HepG2 (cell line): ENCODE measurements around the gene GPC6. TPM values are rescaled to one million over a fixed set of nuclear protein-coding genes. Genes with fewer than 3 reads are reported as not detected.

Experiments
- ATAC-seq: fragments of 200-7000 bp; cut with Tn5 transposase; 3 replicates; pipeline ENCODE4 v1.9.1; 2020; ENCODE audit warnings: mild to moderate bottlenecking, moderate library complexity
- BruUV-seq: library from RNA; stranded (reverse); fragments of 400-500 nt; replicated peaks from 2 replicates; lab custom pipeline; 2021; lab: Mats Ljungman, UMichigan
- CTCF ChIA-PET: fragments of 300-600 bp; formaldehyde crosslinking; extraction: SDS; loops from one replicate; lab custom pipeline; 2021; ENCODE audit warnings: low total read pairs, inconsistent platforms, low intra/inter-chr PET ratio; lab: Yijun Ruan, JAX
- POLR2A ChIA-PET: fragments of 350-600 bp; sonication (Branson Sonifier 250); formaldehyde crosslinking; loops from one replicate; lab custom pipeline; 2020; ENCODE audit warnings: antibody characterized with exemption, inconsistent platforms; lab: Yijun Ruan, JAX
- DNase-seq: peaks from one replicate; pipeline ENCODE4 v3.0.0-alpha.2; 2015; ENCODE audit warnings: low spot score
- FAIRE-seq: peaks from 3 replicates; lab custom pipeline; 2011; peaks lifted over from hg19 to GRCh38; lab: Jason Lieb, UNC
- H2AFZ ChIP-seq: one replicate; pipeline ENCODE4 v1.6.1; 2011; ENCODE audit warnings: low read length, inconsistent platforms
- H3K27ac ChIP-seq: fragments of 300-600 bp; 3 replicates; pipeline ENCODE4 v1.8.0; 2011; ENCODE audit warnings: mixed run types, mild to moderate bottlenecking, mixed read lengths, low read length, inconsistent platforms; ENCODE audit not compliant: insufficient read depth; ENCODE audit errors: extremely low read length
- H3K27me3 ChIP-seq, 2 experiments: fragments of 200-600 bp in 1 of 2; 2 replicates in 1 of 2; 3 replicates in 1 of 2; pipeline versions ENCODE4 v1.6.0 to v1.8.0; 2011; ENCODE audit warnings: low read length in 2 of 2, mild to moderate bottlenecking in 2 of 2, moderate library complexity in 2 of 2, inconsistent platforms in 1 of 2; ENCODE audit not compliant: insufficient read depth in 2 of 2, control insufficient read depth in 1 of 2
- H3K36me3 ChIP-seq, 2 experiments: fragments of 200-600 bp in 1 of 2; replicated peaks in 1 of 2; 2 replicates in 1 of 2; 3 replicates in 1 of 2; pipeline versions ENCODE4 v1.5.1 to v1.8.0; 2011; ENCODE audit warnings: low read length in 2 of 2, inconsistent platforms in 1 of 2; ENCODE audit not compliant: insufficient read depth in 2 of 2, control insufficient read depth in 1 of 2
- H3K4me1 ChIP-seq: 2 replicates; pipeline ENCODE4 v1.5.1; 2012; ENCODE audit warnings: low read length, inconsistent platforms; ENCODE audit not compliant: insufficient read depth
- H3K4me2 ChIP-seq: 2 replicates; pipeline ENCODE4 v1.6.0; 2011; ENCODE audit warnings: low read depth, low read length, inconsistent platforms
- H3K4me3 ChIP-seq, 3 experiments: fragments of 200-600 bp in 1 of 3; sonication (generic), shearing (Covaris generic) in 1 of 3; replicated peaks in 1 of 3; 2 replicates each; pipeline ENCODE4 v1.5.1; 2011 to 2016; ENCODE audit warnings: low read length in 3 of 3, inconsistent platforms in 2 of 3, low read depth in 2 of 3, mild to moderate bottlenecking in 2 of 3, control low read depth in 1 of 3, mixed read lengths in 1 of 3; ENCODE audit not compliant: insufficient read depth in 1 of 3
- H3K79me2 ChIP-seq: one replicate; pipeline ENCODE4 v1.6.1; 2011; ENCODE audit warnings: low read length, inconsistent platforms; ENCODE audit not compliant: insufficient read depth
- H3K9ac ChIP-seq: 2 replicates; pipeline ENCODE4 v1.6.0; 2011; ENCODE audit warnings: mild to moderate bottlenecking, low read depth, low read length, inconsistent platforms; ENCODE audit not compliant: insufficient read depth
- H3K9me3 ChIP-seq: 2 replicates; pipeline ENCODE4 v1.5.1; 2012; ENCODE audit warnings: mild to moderate bottlenecking, low read length
- H4K20me1 ChIP-seq: 2 replicates; pipeline ENCODE4 v1.6.0; 2011; ENCODE audit warnings: inconsistent platforms, mild to moderate bottlenecking, low read length, moderate library complexity; ENCODE audit not compliant: insufficient read depth
- ETV5 ChIP-seq: IDR thresholded peaks from 2 replicates; pipeline ENCODE4 v1.6.1; 2018; ENCODE audit warnings: missing biosample characterization, missing genetic modification reagents, inconsistent platforms, borderline replicate concordance
- JUN ChIP-seq: sonication (generic); formaldehyde crosslinking; IDR thresholded peaks from 2 replicates; pipeline ENCODE4 v1.4.0; 2020; ENCODE audit warnings: mild to moderate bottlenecking, missing genetic modification reagents
- MXD4 ChIP-seq: IDR thresholded peaks from 2 replicates; pipeline ENCODE4 v1.6.1; 2016; ENCODE audit warnings: mild to moderate bottlenecking, missing biosample characterization, missing genetic modification reagents
- PHF5A ChIP-seq: IDR thresholded peaks from one replicate; pipeline ENCODE4 v1.6.1; 2018; ENCODE audit warnings: low read depth, missing genetic modification reagents; ENCODE audit not compliant: unreplicated experiment
- SUZ12 ChIP-seq: fragments of 150-350 bp; IDR thresholded peaks from 2 replicates; pipeline ENCODE4 v1.6.1; 2014; ENCODE audit warnings: low read depth, low read length
- TOPORS ChIP-seq: sonication (generic); formaldehyde crosslinking; IDR thresholded peaks from 2 replicates; pipeline ENCODE4 v1.8.0; 2023; ENCODE audit warnings: mild to moderate bottlenecking, missing genetic modification reagents
- ZEB1 ChIP-seq: IDR thresholded peaks from 2 replicates; pipeline ENCODE4 v1.6.1; 2012; ENCODE audit warnings: mild to moderate bottlenecking, low read depth, inconsistent platforms; ENCODE audit not compliant: insufficient replicate concordance
- ZNF30 ChIP-seq: sonication (generic); formaldehyde crosslinking; IDR thresholded peaks from 2 replicates; pipeline ENCODE4 v1.5.0; 2020; ENCODE audit warnings: mild to moderate bottlenecking, missing genetic modification reagents
- ZNF775 ChIP-seq: sonication (generic); formaldehyde crosslinking; IDR thresholded peaks from 2 replicates; pipeline ENCODE4 v1.4.0; 2020; ENCODE audit warnings: missing genetic modification reagents, mild to moderate bottlenecking, moderate library complexity, borderline replicate concordance
- ZNF883 ChIP-seq: sonication (generic); formaldehyde crosslinking; IDR thresholded peaks from 2 replicates; pipeline ENCODE4 v1.5.1; 2020; ENCODE audit warnings: mild to moderate bottlenecking, missing genetic modification reagents; ENCODE audit errors: not compliant biosample characterization
- ZSCAN9 ChIP-seq: IDR thresholded peaks from 2 replicates; pipeline ENCODE4 v1.6.1; 2016; ENCODE audit warnings: borderline replicate concordance
- WGBS: methylation state at CpG from one replicate; pipeline ENCODE4 v1.1.6; 2017; ENCODE audit warnings: low lambda C conversion rate; 5-methylcytosine and 5-hydroxymethylcytosine counted together
- in situ Hi-C: cut with HindIII; loops from 2 replicates; pipeline ENCODE4 v1.10.0; 2017; ENCODE audit warnings: low pct_unique_long_range_greater_than_20kb; ENCODE audit not compliant: extremely low pct_ligation_motif_present
- intact Hi-C: fragments of 100-400 bp; cut with micrococcal nuclease; formaldehyde crosslinking; loops from one replicate; pipeline ENCODE4 v1.10.0; 2022; ENCODE audit not compliant: unreplicated experiment
- polyA plus RNA-seq, 8 experiments: library from polyadenylated mRNA; depleted of rRNA in 3 of 8; stranded (reverse) in 7 of 8; unstranded in 1 of 8; fragments of >200 nt; fragmentation: Illumina TruSeq in 4 of 8; extraction: Trizol in 4 of 8; gene quantifications; 2 replicates each; pipeline versions ENCODE4 v1.2.1 to v1.2.3, GENCODE V29; 2011 to 2016; ENCODE audit warnings: low read depth in 4 of 8, missing spikeins in 1 of 8, mixed read lengths in 1 of 8; ENCODE audit not compliant: insufficient read depth in 1 of 8
- total RNA-seq, 5 experiments: library from RNA; depleted of rRNA; stranded (reverse); fragments of >200 nt; fragmentation: Illumina TruSeq; extraction: Trizol; gene quantifications; 2 replicates each; pipeline ENCODE4 v1.2.3, GENCODE V29; 2016; ENCODE audit warnings: low read depth in 1 of 5
- TF ChIP-seq, protein P1 (sequence below): sonication (generic); formaldehyde crosslinking; conservative IDR thresholded peaks from 2 replicates; pipeline ENCODE4 v1.4.0; 2020; ENCODE audit warnings: missing genetic modification reagents
- TF ChIP-seq, protein P2 (sequence below): sonication (generic); formaldehyde crosslinking; IDR thresholded peaks from 2 replicates; pipeline ENCODE4 v1.8.1; 2023; ENCODE audit warnings: mild to moderate bottlenecking, moderate library complexity, missing genetic modification reagents
- TF ChIP-seq, protein P3 (sequence below), 2 experiments: sonication (generic) in 1 of 2; formaldehyde crosslinking in 1 of 2; IDR thresholded peaks; 2 replicates each; pipeline versions ENCODE4 v1.6.1 to v1.9.0; 2014 to 2022; ENCODE audit warnings: antibody characterized with exemption in 1 of 2, borderline replicate concordance in 1 of 2, inconsistent platforms in 1 of 2, low read depth in 1 of 2, missing genetic modification reagents in 1 of 2
- TF ChIP-seq, protein P4 (sequence below): sonication (generic); formaldehyde crosslinking; IDR thresholded peaks from 2 replicates; pipeline ENCODE4 v1.8.1; 2023; ENCODE audit warnings: mild to moderate bottlenecking, missing genetic modification reagents

GPC6 gene
- total and polyA plus RNA-seq, 2 of the 13 experiments (the other 11 are each of a cell fraction or from before 2014, with no cell fraction given), result 24.5 to 33.9 TPM

DNA sequence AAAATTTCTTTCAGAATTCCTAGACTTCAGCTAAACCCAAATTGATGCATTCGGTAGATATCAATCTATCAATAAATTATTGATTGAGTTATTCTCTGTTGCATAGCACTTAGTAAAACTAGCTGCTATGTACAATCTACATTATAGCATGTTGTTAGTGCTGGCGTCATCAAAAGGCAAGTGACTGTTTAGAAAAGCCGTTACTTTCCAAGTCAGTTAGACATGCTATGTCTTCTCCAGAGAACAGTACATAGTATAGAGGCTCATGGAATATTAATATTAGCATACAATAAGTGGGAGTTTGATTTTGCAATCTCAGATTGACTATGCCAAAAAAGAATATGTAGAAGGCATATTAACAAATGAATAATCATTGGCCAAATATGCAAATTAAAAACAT lies 1087.3 kb downstream of the GPC6 start (continued):
- TF ChIP-seq, protein P1, sequence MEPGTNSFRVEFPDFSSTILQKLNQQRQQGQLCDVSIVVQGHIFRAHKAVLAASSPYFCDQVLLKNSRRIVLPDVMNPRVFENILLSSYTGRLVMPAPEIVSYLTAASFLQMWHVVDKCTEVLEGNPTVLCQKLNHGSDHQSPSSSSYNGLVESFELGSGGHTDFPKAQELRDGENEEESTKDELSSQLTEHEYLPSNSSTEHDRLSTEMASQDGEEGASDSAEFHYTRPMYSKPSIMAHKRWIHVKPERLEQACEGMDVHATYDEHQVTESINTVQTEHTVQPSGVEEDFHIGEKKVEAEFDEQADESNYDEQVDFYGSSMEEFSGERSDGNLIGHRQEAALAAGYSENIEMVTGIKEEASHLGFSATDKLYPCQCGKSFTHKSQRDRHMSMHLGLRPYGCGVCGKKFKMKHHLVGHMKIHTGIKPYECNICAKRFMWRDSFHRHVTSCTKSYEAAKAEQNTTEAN (CRISPR knock-in tag), result no peak
- TF ChIP-seq SUZ12 (no peak), PHF5A (CRISPR knock-in tag) (no peak), ZNF883 (no peak)

DNA sequence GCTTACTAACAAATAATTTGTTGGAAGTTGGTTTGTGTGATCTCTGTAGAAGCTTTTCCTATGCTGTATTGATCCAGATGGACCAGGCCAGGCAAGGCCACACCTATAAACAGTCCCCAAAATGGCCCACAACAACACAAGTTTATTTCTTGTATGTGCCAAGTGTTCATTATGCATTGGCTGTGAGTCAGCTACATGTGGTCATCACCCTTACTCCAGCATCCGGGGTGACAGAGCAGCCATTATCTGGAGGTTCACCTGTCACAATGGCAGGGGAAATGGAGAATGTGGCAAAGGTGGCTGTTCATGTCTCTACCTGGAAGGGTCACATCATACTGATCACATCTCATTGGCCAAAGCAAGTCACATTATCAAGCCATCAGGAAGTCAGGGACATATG lies 1088.6 kb downstream of the GPC6 start:
- Histone ChIP-seq H4K20me1 (no peaks in the 10 kb centered on the region), H3K36me3 (no peaks in the 10 kb centered on the region), H3K27me3 (no peaks in the 10 kb centered on the region), H3K4me2 (no peak overlapping the region), H3K79me2 (no peaks in the 10 kb centered on the region), H3K4me3 (no peak overlapping the region), H2AFZ (no peak overlapping the region), H3K9ac (no peak overlapping the region), H3K4me1 (no peaks in the 10 kb centered on the region), H3K9me3 (no peaks in the 10 kb centered on the region), H3K27ac (no peak overlapping the region)
- no peak for DNase-seq
- no peak for ATAC-seq
- intact Hi-C loops (no loop called here), in situ Hi-C loops (no loop called here)
- CTCF ChIA-PET, result no interaction called here
- WGBS, result no CpG with 5 or more reads among the region's 1 CpG
- FAIRE-seq, result no peak
- BruUV-seq, result no TSS peak
- POLR2A ChIA-PET, result interaction anchor here (1.1 kb wide), 1 partner anchor 23 kb away, joined by 4 read pairs; no protein-coding TSS in a partner anchor
- TF ChIP-seq, protein P2, sequence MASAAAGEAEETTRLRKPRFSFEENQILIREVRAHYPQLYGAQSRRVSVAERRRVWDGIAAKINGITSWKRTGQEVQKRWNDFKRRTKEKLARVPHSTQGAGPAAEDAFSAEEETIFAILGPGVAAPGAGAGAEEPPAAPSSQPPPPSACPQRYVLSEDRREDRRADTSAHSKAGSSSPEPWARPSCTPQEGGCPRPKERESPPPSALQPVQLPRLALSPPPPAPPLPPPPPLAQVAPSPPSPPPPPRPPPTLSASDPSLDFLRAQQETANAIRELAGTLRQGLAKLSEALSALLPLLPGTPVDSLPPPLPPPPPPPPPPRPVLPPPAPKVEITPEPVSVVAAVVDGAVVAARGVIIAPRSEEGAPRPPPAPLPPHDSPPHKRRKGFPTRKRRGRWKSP (CRISPR knock-in tag), result no peak
- TF ChIP-seq, protein P3, sequence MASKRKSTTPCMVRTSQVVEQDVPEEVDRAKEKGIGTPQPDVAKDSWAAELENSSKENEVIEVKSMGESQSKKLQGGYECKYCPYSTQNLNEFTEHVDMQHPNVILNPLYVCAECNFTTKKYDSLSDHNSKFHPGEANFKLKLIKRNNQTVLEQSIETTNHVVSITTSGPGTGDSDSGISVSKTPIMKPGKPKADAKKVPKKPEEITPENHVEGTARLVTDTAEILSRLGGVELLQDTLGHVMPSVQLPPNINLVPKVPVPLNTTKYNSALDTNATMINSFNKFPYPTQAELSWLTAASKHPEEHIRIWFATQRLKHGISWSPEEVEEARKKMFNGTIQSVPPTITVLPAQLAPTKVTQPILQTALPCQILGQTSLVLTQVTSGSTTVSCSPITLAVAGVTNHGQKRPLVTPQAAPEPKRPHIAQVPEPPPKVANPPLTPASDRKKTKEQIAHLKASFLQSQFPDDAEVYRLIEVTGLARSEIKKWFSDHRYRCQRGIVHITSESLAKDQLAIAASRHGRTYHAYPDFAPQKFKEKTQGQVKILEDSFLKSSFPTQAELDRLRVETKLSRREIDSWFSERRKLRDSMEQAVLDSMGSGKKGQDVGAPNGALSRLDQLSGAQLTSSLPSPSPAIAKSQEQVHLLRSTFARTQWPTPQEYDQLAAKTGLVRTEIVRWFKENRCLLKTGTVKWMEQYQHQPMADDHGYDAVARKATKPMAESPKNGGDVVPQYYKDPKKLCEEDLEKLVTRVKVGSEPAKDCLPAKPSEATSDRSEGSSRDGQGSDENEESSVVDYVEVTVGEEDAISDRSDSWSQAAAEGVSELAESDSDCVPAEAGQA (IDR thresholded peaks at IDR 0.05; ENCODE audit: low read depth), result no peak
- TF ChIP-seq, protein P3 (CRISPR knock-in tag; IDR thresholded peaks at IDR 0.05; ENCODE audit: borderline replicate concordance), result no peak
- TF ChIP-seq, protein P4, sequence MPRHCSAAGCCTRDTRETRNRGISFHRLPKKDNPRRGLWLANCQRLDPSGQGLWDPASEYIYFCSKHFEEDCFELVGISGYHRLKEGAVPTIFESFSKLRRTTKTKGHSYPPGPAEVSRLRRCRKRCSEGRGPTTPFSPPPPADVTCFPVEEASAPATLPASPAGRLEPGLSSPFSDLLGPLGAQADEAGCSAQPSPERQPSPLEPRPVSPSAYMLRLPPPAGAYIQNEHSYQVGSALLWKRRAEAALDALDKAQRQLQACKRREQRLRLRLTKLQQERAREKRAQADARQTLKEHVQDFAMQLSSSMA, result no peak
- no peak for TF ChIP-seq ETV5 (CRISPR knock-in tag)
- TF ChIP-seq ZNF30 (CRISPR knock-in tag), result no peak
- TF ChIP-seq ZEB1, result no peak
- TF ChIP-seq JUN (CRISPR knock-in tag), result no peak
- no peak for TF ChIP-seq ZSCAN9
- no peak for TF ChIP-seq TOPORS
- TF ChIP-seq ZNF775, result no peak
- TF ChIP-seq MXD4 (CRISPR knock-in tag), result no peak
